NOMO-1 (cell line): ENCODE measurements around the gene MGAT3.
A peak's percentile ranks its signal among the peaks of the same experiment; 100 is the strongest.
"Not testable (repeated sequence)": the region's sequence is repeated elsewhere in the genome, so short reads cannot be mapped to it uniquely, and the experiment has no call there.

Source experiments
- DNase-seq, 2 experiments: peaks; one replicate each; lab custom pipeline; 2025; ENCODE audit not compliant: unreplicated experiment in 2 of 2; lab: John Stamatoyannopoulos, UW

The MGAT3 gene

GRCh38 chr22:39508393-39508792, 51.6 kb downstream of the MGAT3 start:
- DNase-seq, result no peak

DNA sequence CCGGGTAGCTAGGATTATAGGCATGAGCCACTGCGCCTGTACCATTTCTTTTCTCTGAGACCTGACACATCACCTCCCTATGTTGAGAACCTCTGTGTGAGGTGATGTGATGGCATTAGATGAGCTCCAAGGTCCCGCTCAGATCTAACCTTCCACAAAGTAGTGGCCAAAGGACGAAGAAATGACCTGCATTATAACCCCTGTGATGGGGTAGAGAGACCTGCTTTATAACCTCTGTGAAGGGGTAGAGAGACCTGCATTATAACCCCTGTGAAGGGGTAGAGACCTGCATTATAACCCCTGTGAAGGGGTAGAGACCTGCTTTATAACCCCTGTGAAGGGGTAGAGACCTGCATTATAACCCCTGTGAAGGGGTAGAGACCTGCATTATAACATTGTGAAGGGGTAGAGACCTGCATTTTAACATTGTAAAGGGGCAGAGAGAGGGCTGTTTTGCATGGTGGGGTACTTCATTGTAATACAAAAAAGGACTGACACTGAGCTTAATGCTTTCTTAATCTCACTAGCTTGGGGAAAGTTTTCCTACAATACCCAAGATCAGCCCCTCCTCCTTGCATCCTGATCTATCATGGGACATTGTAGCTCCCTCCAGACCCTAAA, 53.8 kb downstream of the MGAT3 start:
- no peak for DNase-seq

DNA sequence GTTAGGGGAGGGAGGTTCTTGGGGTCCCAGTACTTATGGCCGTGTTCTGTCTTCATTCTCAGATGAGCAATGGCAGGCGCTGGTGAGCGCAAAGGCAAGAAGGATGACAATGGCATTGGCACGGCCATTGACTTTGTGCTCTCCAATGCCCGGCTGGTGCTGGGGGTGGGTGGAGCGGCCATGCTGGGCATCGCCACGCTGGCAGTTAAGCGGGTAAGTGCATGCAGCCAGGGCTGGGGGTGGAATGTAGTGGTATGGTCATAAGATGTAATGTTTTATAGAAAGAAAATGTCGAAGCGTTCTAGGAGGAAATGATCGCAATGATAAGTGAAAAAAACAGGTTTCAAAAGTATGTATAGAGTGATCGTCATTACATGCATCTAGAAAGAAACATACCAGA, 54.4 kb downstream of the MGAT3 start:
- no peak for DNase-seq

GRCh38 chr22:39512026-39512425, 55.2 kb downstream of the MGAT3 start:
- DNase-seq, result no peak

- no peak for DNase-seq
These were observed 57.0 kb downstream of the MGAT3 start for GRCh38 chr22:39513791-39514190.

DNA sequence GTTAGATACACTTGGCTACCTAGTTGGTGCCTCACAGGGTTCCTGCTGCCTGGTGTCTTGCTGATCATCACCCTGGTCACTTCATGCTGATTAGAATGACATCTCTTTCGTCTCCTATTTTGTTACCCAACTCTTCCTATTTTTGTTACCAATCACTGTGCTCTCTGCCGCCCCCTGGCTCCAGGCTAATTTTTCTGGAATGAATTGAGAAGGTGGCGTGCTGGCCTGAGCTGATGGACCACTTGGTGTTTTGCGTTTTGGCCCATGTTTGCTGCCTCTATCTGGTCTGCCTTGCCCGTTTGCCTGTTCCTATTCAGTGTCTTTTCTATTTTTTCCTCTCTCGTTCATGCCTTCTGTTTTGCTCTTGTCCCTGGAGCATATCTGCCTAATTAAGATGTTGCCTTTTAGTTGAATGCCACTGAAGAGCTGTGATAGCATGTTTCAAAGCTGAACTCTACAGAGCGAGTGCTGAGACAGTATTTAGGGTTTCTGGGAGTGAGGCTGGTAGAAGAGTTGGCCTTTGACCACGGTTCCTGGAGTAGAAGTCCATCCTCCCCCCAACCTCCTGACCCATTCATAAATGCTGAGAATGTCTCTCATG, 57.7 kb downstream of the MGAT3 start:
- DNase-seq, result peak; percentile 44 to 49

GRCh38 chr22:39515266-39516050, 58.6 kb downstream of the MGAT3 start:
- no peak for DNase-seq

- no peak for DNase-seq
These were observed 60.7 kb downstream of the MGAT3 start for GRCh38 chr22:39517470-39517869.

- no peak for DNase-seq
These were observed 61.5 kb downstream of the MGAT3 start for GRCh38 chr22:39518144-39518786.

DNA sequence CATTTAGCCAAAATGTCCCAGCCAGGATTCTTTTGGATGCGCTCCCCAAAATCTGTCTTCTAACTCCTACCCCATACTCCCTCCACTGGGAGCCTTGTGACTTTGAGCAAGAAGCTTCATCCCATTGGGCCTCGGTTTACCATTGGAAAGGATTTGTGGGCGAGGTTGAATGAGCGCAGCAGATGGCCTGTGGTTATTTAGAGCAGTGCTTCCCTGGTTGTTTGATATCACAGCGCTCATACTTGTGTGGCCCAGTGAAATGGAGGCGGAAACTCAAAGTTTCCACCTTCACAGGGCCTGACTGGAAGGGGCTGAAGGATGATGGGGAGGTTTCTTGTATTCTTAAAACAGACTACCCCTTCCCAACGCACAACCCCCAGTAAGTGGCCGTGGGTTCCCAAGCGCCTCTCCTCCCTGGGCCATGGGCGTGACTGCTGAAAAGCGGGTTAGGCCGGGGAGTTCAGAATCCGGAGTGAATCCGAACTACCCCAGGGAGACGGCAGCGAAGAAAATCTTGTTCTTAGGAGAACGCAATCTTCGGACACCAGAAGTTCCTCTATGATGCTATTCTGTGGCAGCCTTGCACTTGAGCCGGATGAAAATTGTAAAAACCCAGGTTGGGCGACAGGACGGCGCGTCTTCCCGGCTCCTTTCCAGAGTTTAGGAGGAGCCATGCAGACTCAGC, 62.3 kb downstream of the MGAT3 start:
- DNase-seq, result peak in 1 of 2 experiments; percentile 60

DNA sequence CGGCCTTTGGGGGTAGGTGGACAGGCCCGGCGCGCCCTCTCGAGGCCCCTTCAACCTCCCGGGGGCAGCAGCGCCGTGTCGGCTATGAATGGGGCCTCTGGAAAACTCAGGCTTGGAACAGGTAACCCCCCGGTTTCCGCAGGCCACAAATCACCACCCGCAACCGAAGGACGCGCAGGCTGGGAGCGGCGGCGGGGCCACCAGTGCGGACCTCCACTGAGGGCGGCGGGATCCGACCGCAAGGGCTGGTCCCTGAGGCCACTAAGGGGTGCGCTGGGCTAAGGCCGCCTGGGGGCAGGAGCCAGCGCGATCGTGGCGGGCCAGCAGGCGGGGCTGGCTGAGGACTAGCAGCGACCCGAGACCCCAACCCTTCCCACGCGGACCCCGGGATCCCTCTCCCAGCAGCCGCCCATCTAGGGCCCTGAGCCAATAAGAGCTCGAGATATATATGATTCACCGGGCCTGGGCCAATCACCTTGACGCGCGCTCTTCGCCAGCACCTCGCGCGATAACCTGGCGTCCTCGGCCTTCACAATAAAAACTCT, 62.9 kb downstream of the MGAT3 start:
- DNase-seq, result peak; percentile 98 to 99

GRCh38 chr22:39520226-39521105, 63.7 kb downstream of the MGAT3 start, which contains the start of gene ATF4:
Gene ATF4 (plus strand): TSS chr22:39520562. CDS start chr22:39521446, 884 bp downstream.
- DNase-seq, result peak; percentile 81 to 88

DNA sequence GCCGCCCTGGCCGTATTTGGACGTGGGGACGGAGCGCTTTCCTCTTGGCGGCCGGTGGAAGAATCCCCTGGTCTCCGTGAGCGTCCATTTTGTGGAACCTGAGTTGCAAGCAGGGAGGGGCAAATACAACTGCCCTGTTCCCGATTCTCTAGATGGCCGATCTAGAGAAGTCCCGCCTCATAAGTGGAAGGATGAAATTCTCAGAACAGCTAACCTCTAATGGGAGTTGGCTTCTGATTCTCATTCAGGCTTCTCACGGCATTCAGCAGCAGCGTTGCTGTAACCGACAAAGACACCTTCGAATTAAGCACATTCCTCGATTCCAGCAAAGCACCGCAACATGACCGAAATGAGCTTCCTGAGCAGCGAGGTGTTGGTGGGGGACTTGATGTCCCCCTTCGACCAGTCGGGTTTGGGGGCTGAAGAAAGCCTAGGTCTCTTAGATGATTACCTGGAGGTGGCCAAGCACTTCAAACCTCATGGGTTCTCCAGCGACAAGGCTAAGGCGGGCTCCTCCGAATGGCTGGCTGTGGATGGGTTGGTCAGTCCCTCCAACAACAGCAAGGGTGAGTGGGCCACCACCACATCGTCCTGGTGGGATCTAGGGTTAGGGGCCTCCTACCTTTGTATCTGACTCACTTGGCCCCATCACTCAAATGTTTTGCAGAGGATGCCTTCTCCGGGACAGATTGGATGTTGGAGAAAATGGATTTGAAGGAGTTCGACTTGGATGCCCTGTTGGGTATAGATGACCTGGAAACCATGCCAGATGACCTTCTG, 64.5 kb downstream of the MGAT3 start:
- DNase-seq, result peak in 1 of 2 experiments; percentile 61

DNA sequence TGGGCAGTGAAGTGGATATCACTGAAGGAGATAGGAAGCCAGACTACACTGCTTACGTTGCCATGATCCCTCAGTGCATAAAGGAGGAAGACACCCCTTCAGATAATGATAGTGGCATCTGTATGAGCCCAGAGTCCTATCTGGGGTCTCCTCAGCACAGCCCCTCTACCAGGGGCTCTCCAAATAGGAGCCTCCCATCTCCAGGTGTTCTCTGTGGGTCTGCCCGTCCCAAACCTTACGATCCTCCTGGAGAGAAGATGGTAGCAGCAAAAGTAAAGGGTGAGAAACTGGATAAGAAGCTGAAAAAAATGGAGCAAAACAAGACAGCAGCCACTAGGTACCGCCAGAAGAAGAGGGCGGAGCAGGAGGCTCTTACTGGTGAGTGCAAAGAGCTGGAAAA, 65.3 kb downstream of the MGAT3 start:
- DNase-seq, result not testable (repeated sequence)

DNA sequence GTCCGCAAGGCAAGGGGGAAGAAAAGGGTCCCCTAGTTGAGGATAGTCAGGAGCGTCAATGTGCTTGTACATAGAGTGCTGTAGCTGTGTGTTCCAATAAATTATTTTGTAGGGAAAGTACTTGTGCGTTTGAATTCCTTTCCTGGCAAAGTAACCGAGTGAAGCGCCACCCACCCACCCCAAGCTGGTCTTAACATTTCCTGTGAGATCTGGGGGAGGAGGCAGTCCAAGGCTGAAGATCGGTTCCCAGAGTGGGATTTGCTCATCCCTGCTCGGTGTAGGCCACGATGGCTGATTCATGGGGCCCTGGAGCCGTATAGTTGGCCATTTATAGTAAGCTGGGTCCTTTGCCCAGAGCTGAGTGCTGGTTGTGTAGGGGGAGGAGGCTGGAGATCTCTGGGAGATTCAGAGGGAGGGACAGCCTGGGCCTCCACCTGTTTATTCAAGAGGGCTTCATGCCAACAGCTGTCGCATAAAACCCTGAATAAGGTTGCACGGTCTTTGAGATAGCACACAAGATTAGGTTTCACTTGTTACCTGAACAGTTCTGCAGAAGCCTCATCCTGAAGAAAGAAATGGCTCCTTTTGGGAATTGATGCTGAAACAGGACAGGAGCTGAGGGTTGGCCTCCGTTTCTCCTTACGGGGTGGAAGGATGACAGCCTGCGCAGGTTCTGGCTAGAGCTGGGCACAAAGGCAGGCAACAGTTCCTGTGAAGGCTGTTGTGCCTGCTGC, 65.9 kb downstream of the MGAT3 start:
- DNase-seq, result no peak

DNA sequence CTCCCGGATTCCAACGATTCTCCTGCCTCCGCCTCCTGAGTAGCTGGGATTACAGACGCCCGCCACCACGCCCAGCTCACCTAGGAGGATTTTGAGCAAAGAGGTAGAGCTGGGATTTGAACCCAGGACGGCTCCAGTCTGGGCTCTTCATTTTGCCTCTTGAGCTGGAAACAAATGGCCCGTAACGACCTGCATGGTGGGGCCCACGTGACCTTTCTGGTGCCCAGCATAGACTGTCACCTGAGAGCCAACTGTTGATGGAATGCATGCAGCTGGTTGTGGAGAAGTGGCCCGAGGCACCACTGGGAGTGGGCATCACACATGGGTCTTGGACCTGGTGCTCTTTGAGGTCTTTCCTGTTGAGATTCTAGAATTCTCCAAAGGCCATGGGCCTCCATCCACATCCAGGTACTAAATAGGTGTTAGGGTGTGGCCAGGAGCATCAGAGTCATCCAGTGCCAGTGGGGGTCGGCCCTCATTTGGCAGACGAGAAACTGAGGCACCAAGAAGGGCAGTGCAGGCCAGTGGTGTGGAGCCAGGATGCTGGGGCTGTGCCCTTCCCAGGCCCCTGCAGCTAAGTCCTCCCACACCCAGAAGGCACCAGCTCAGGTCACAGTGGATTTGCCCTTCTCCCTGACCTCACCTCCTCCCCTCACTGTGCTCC, 67.4 kb downstream of the MGAT3 start:
- DNase-seq, result no peak
